ENCODE data around the gene PAQR7.
A peak's percentile ranks its signal among the peaks of the same experiment; 100 is the strongest.

PAQR7 gene

GRCh38 chr1:25875154-25875855 is at the start of gene PAQR7:
Gene PAQR7 (minus strand): TSS chr1:25875708. CDS start chr1:25863839, 11,869 bp downstream.
- TF ChIP-seq CTCF (conservative IDR thresholded peaks at IDR 0.05; ENCODE audit: low read depth): no peak
- CTCF ChIA-PET: interaction anchor here (0.5 to 1.4 kb wide), 3 partner anchors 14 to 21 kb away, joined by 3 to 8 read pairs (median 4); no protein-coding TSS in a partner anchor
- peak within 1 kb of the TSS; percentile 95 for H3K27ac ChIP-seq
- peak; percentile 55 for DNase-seq (ENCODE audit: low spot score)
- POLR2A ChIA-PET (ENCODE audit: low non-redundant PET): interaction anchor here (0.6 to 2.7 kb wide), 5 partner anchors 16 to 422 kb away, joined by 3 to 18 read pairs (median 3); partner anchors contain the start of gene STMN1

- CTCF ChIA-PET: interaction anchor here (0.6 kb wide), 1 partner anchor 81 kb away, joined by 3 read pairs; no protein-coding TSS in a partner anchor
- POLR2A ChIA-PET (ENCODE audit: low non-redundant PET): no interaction called here
- DNase-seq (ENCODE audit: low spot score): no peak
- no peak for TF ChIP-seq CTCF (conservative IDR thresholded peaks at IDR 0.05; ENCODE audit: low read depth)
- no peak overlapping the region for H3K27ac ChIP-seq
These were observed 48.9 kb upstream of the PAQR7 start for GRCh38 chr1:25924454-25924853.

GRCh38 chr1:25922971-25923552 is 47.6 kb upstream of the PAQR7 start:
- CTCF ChIA-PET: interaction anchor here (0.5 kb wide), 1 partner anchor 35 kb away, joined by 3 read pairs; no protein-coding TSS in a partner anchor
- POLR2A ChIA-PET (ENCODE audit: low non-redundant PET): no interaction called here

GRCh38 chr1:25922056-25922970 is 46.8 kb upstream of the PAQR7 start:
- TF ChIP-seq CTCF (conservative IDR thresholded peaks at IDR 0.05; ENCODE audit: low read depth): no peak
- H3K27ac ChIP-seq: peak overlapping the region; percentile 55
- ChIA-PET POLR2A (ENCODE audit: low non-redundant PET) (no interaction called here), CTCF (no interaction called here)
- DNase-seq (ENCODE audit: low spot score): no peak

More at GRCh38 chr1:25922971-25923552, 47.6 kb upstream of the PAQR7 start:
- TF ChIP-seq CTCF (conservative IDR thresholded peaks at IDR 0.05; ENCODE audit: low read depth): no peak
- no peak for DNase-seq (ENCODE audit: low spot score)
- H3K27ac ChIP-seq: peak overlapping the region; percentile 55

- CTCF ChIA-PET: no interaction called here
- DNase-seq (ENCODE audit: low spot score): no peak
- POLR2A ChIA-PET (ENCODE audit: low non-redundant PET): no interaction called here
- no peak for TF ChIP-seq CTCF (conservative IDR thresholded peaks at IDR 0.05; ENCODE audit: low read depth)
- no peak overlapping the region for H3K27ac ChIP-seq
These were observed 43.1 kb upstream of the PAQR7 start for GRCh38 chr1:25918615-25919014.

- no peak for TF ChIP-seq CTCF (conservative IDR thresholded peaks at IDR 0.05; ENCODE audit: low read depth)
- H3K27ac ChIP-seq: no peak overlapping the region
- CTCF ChIA-PET: no interaction called here
- POLR2A ChIA-PET (ENCODE audit: low non-redundant PET): no interaction called here
- DNase-seq (ENCODE audit: low spot score): no peak
These were observed 42.5 kb upstream of the PAQR7 start for GRCh38 chr1:25917996-25918395.

Measured in RWPE1 (cell line).